Tibial nerve (tissue), 4 donors: Measurements from ENCODE around the gene PSPH.
"Not testable (repeated sequence)": the region's sequence is repeated elsewhere in the genome, so short reads cannot be mapped to it uniquely, and the experiment has no call there.

Experiments
- CTCF ChIP-seq, 5 experiments: fragments of 200-600 bp in 3 of 5; fragments of 450-650 bp in 2 of 5; sonication (generic) in 3 of 5; IDR thresholded peaks; one replicate each; pipeline ENCODE4 v1.5.1; 2016 to 2019; ENCODE audit warnings: antibody characterized with exemption in 5 of 5, mild to moderate bottlenecking in 3 of 5, moderate library complexity in 2 of 5
- EP300 ChIP-seq, 2 donors: sonication (generic); formaldehyde crosslinking; IDR thresholded peaks; one replicate each; pipeline ENCODE4 v1.6.1; 2017; ENCODE audit warnings: antibody characterized with exemption in 2 of 2, mild to moderate bottlenecking in 1 of 2
- POLR2A ChIP-seq, 2 donors: fragments of 450-650 bp; IDR thresholded peaks; one replicate each; pipeline ENCODE4 v1.6.1; 2017; ENCODE audit warnings: antibody characterized with exemption in 2 of 2, mild to moderate bottlenecking in 2 of 2, moderate library complexity in 2 of 2

DNA sequence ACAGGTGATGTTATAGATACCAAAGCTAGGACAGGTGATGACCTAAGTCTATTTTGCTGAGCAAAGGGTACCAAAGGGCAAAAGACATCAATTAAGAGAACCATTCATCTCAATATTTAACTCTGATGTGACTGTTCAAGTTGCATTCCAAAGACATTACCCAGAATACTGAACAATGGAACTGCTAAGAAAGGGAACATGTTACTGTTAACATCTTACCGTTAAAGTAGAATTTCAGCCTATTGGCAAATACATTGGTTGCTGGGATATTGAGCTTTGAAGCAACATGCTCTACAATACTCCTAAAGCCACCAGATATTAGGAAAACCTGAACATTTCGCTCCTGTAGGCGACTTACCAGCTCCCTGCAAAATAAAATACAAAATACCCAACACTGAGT is 34.2 kb downstream of the PSPH start:
- not testable (repeated sequence) for TF ChIP-seq CTCF, POLR2A, EP300 (IDR thresholded peaks at IDR 0.05)
